Measurements from ENCODE around the gene HIP1R. TPM values are rescaled to one million over a fixed set of nuclear protein-coding genes. Genes with fewer than 3 reads are reported as not detected.
A peak's percentile ranks its signal among the peaks of the same experiment; 100 is the strongest.
"Not testable (repeated sequence)": the region's sequence is repeated elsewhere in the genome, so short reads cannot be mapped to it uniquely, and the experiment has no call there.

HIP1R gene
- total RNA-seq, 6 donors from 2014 or later: 34.2 to 137 (median 46.9) TPM

- H3K27me3 ChIP-seq: no peaks in the 10 kb centered on the region
- H3K36me3 ChIP-seq: no peaks in the 10 kb centered on the region
- H3K27ac ChIP-seq: no peak overlapping the region
- TF ChIP-seq, protein P1, sequence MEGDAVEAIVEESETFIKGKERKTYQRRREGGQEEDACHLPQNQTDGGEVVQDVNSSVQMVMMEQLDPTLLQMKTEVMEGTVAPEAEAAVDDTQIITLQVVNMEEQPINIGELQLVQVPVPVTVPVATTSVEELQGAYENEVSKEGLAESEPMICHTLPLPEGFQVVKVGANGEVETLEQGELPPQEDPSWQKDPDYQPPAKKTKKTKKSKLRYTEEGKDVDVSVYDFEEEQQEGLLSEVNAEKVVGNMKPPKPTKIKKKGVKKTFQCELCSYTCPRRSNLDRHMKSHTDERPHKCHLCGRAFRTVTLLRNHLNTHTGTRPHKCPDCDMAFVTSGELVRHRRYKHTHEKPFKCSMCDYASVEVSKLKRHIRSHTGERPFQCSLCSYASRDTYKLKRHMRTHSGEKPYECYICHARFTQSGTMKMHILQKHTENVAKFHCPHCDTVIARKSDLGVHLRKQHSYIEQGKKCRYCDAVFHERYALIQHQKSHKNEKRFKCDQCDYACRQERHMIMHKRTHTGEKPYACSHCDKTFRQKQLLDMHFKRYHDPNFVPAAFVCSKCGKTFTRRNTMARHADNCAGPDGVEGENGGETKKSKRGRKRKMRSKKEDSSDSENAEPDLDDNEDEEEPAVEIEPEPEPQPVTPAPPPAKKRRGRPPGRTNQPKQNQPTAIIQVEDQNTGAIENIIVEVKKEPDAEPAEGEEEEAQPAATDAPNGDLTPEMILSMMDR (IDR thresholded peaks at IDR 0.05): no peak
- no peak for TF ChIP-seq POLR2AphosphoS5 (IDR thresholded peaks at IDR 0.05)
- TF ChIP-seq POLR2A (IDR thresholded peaks at IDR 0.05): no peak
- TF ChIP-seq EP300 (IDR thresholded peaks at IDR 0.05): no peak
- H3K4me1 ChIP-seq: peaks cover 7 to 21% (median 11%) of the 10 kb centered on the region in 4 donors
- ATAC-seq (ENCODE audit: low FRiP score in 2 of 2) (no peak), DNase-seq (no peak)
- WGBS, 2 donors: 88 to 89% methylated on average over 6 of the region's 6 CpGs
- H3K4me3 ChIP-seq: no peak overlapping the region
- H3K9me3 ChIP-seq: no peaks in the 10 kb centered on the region
Observed at GRCh38 chr12:122899887-122900286, 64.6 kb downstream of the HIP1R start.

GRCh38 chr12:122902854-122903692, 67.8 kb downstream of the HIP1R start:
- no peaks in the 10 kb centered on the region for H3K27me3 ChIP-seq

DNA sequence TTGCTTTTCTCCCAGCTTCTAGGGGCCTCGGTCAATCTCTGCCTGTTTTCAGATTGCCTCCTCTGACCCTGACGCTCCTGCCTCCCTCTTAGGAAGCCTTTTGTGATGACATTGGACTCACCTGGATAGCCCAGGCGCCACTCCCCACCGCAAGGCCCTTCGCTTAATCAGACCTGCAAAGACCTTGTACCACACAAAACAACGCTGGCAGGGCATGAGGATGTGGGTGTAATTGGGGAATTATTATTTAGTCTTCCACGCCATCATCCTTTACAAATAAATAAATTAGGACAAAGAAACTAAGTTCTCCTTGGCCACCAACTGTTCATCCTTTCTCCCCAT, 68.4 kb downstream of the HIP1R start:
- Histone ChIP-seq H3K36me3 (no peaks in the 10 kb centered on the region), H3K4me3 (no peak overlapping the region), H3K9me3 (no peaks in the 10 kb centered on the region), H3K4me1 (peaks cover 1 to 12% (median 7%) of the 10 kb centered on the region in 4 donors), H3K27ac (no peak overlapping the region), H3K27me3 (no peaks in the 10 kb centered on the region)
- TF ChIP-seq, protein P1 (IDR thresholded peaks at IDR 0.05): no peak
- no peak for TF ChIP-seq POLR2AphosphoS5 (IDR thresholded peaks at IDR 0.05)
- no peak for TF ChIP-seq POLR2A (IDR thresholded peaks at IDR 0.05)
- no peak for TF ChIP-seq EP300 (IDR thresholded peaks at IDR 0.05)
- DNase-seq (no peak), ATAC-seq (ENCODE audit: low FRiP score in 2 of 2) (no peak)
- whole genome bisulfite sequencing, 2 donors: 67 to 71% methylated on average over 7 of the region's 7 CpGs

More at GRCh38 chr12:122902854-122903692, 67.8 kb downstream of the HIP1R start:
- DNase-seq: no peak
- no peak overlapping the region for H3K27ac ChIP-seq
- no peak for TF ChIP-seq POLR2AphosphoS5 (IDR thresholded peaks at IDR 0.05)
- no peak for TF ChIP-seq EP300 (IDR thresholded peaks at IDR 0.05)
- no peak for TF ChIP-seq POLR2A (IDR thresholded peaks at IDR 0.05)
- TF ChIP-seq, protein P1 (IDR thresholded peaks at IDR 0.05): no peak
- WGBS, 2 donors: 34 to 35% methylated on average over 10 of the region's 10 CpGs
- H3K36me3 ChIP-seq: no peaks in the 10 kb centered on the region
- ATAC-seq (ENCODE audit: low FRiP score in 2 of 2): no peak
- no peak overlapping the region for H3K4me3 ChIP-seq
- peaks cover 7 to 17% (median 9%) of the 10 kb centered on the region in 4 donors for H3K4me1 ChIP-seq
- no peaks in the 10 kb centered on the region for H3K9me3 ChIP-seq

- H3K4me3 ChIP-seq; H3K36me3 ChIP-seq; H3K9me3 ChIP-seq; ATAC-seq (ENCODE audit: low FRiP score in 2 of 2); DNase-seq; H3K27me3 ChIP-seq: not testable (repeated sequence)
- Histone ChIP-seq H3K4me1 (peaks cover 0 to 12% (median 3%) of the 10 kb centered on the region in 4 donors), H3K27ac (peak overlapping the region in 1 of 4 donors; percentile 64)
- 94 to 95% methylated on average over 5 of the region's 5 CpGs for WGBS, 2 donors
Observed at GRCh38 chr12:122905258-122905657, 70.0 kb downstream of the HIP1R start.

GRCh38 chr12:122908915-122909314, 73.7 kb downstream of the HIP1R start:
- no peaks in the 10 kb centered on the region for H3K4me1 ChIP-seq
- no peaks in the 10 kb centered on the region for H3K9me3 ChIP-seq
- DNase-seq (no peak), ATAC-seq (ENCODE audit: low FRiP score in 2 of 2) (no peak)
- H3K27me3 ChIP-seq: no peaks in the 10 kb centered on the region
- no peak overlapping the region for H3K4me3 ChIP-seq
- WGBS, 2 donors: 96 to 98% methylated on average over 6 of the region's 6 CpGs
- TF ChIP-seq EP300 (IDR thresholded peaks at IDR 0.05) (no peak), POLR2A (IDR thresholded peaks at IDR 0.05) (no peak), POLR2AphosphoS5 (IDR thresholded peaks at IDR 0.05) (no peak)
- TF ChIP-seq, protein P1 (IDR thresholded peaks at IDR 0.05): no peak
- H3K27ac ChIP-seq: no peak overlapping the region
- H3K36me3 ChIP-seq: no peaks in the 10 kb centered on the region

Measured in upper lobe of left lung (tissue), 6 donors.